Naive thymus-derived CD8-positive, alpha-beta T cell (primary cell): ENCODE data around the gene SNX20. TPM values are rescaled to one million over a fixed set of nuclear protein-coding genes. Genes with fewer than 3 reads are reported as not detected.

Source experiments
- ATAC-seq, 2 donors: fragments of 150-1000 bp; cut with Tn5 transposase in 1 of 2; sonication (Bioruptor Pico), chemical (Tn5 transposase) in 1 of 2; 1 replicate in 1 of 2; 2 replicates in 1 of 2; pipeline ENCODE4 v1.10.0; 2021; ENCODE audit warnings: mild to moderate bottlenecking in 2 of 2, moderate library complexity in 2 of 2
- POLR2A ChIA-PET: fragments of 350-600 bp; sonication (Branson Sonifier 250); formaldehyde crosslinking; loops from one replicate; lab custom pipeline; 2021; ENCODE audit warnings: antibody characterized with exemption; lab: Charles Lee
- DNase-seq, 10 donors: peaks; one replicate each; pipeline versions ENCODE4 v3.0.0 to v3.0.0-alpha.2; 2020 to 2022
- H3K27ac Mint-ChIP-seq, 10 donors: one replicate each; pipeline ENCODE4 v1.8.0; 2020 to 2022; ENCODE audit warnings: mild to moderate bottlenecking in 10 of 10, mixed read lengths in 10 of 10, moderate library complexity in 4 of 10, inconsistent platforms in 1 of 10
- H3K27me3 Mint-ChIP-seq, 5 donors: one replicate each; pipeline ENCODE4 v1.8.0; 2021 to 2022; ENCODE audit warnings: mixed read lengths in 5 of 5
- H3K36me3 Mint-ChIP-seq, 3 donors: one replicate each; pipeline ENCODE4 v1.8.0; 2020 to 2022; ENCODE audit warnings: mixed read lengths in 3 of 3, mild to moderate bottlenecking in 2 of 3, inconsistent platforms in 1 of 3
- H3K4me1 Mint-ChIP-seq, 4 donors: one replicate each; pipeline ENCODE4 v1.8.0; 2021 to 2022; ENCODE audit warnings: mixed read lengths in 4 of 4
- H3K4me3 Mint-ChIP-seq, 10 donors: one replicate each; pipeline ENCODE4 v1.8.0; 2020 to 2022; ENCODE audit warnings: mild to moderate bottlenecking in 10 of 10, mixed read lengths in 10 of 10, moderate library complexity in 6 of 10, inconsistent platforms in 1 of 10
- H3K9me3 Mint-ChIP-seq, 9 donors: one replicate each; pipeline ENCODE4 v1.8.0; 2020 to 2022; ENCODE audit warnings: mixed read lengths in 9 of 9, mild to moderate bottlenecking in 3 of 9, inconsistent platforms in 1 of 9, moderate library complexity in 1 of 9
- polyA plus RNA-seq, 3 donors: library from polyadenylated mRNA; unstranded; fragments of 300-500 nt; fragmentation: Illumina TruSeq; gene quantifications; one replicate each; pipeline ENCODE4 v1.2.3, GENCODE V29; 2021
- total RNA-seq, 8 experiments: library from RNA in 2 of 8; stranded (reverse) in 2 of 8; gene quantifications; one replicate each; pipeline ENCODE4 v1.2.3 and lab custom pipeline; 2021 to 2026

The SNX20 gene
- total and polyA plus RNA-seq, 5 experiments from 2014 or later, result 31.1 to 50.4 (median 38.3) TPM

DNA sequence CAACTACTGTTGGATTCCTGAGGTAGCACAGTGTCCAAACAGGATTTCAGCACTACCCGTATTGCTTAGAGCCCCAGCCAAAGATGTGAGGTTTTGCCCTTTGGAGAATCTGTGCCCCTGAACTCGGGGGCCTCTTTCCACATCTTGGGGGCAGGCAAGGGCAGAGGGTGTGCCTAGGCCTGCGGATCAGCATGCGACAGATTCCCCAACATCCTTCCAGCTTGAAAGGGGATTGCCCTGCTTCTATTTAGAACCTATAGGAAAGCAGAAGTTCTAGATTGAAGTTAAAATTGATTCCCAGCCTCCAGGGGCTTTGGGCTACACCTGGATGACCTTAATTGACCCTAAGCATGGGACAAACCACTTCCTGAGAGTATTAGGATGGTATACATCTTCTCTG is 31.8 kb upstream of the SNX20 start:
- POLR2A ChIA-PET, result interaction anchor here (1.2 kb wide), 1 partner anchor 9 kb away, joined by 3 read pairs; no protein-coding TSS in a partner anchor
- no peaks in the 10 kb centered on the region for H3K9me3 Mint-ChIP-seq
- H3K4me3 Mint-ChIP-seq, result no peak overlapping the region
- H3K27me3 Mint-ChIP-seq, result no peaks in the 10 kb centered on the region
- H3K36me3 Mint-ChIP-seq, result no peaks in the 10 kb centered on the region
- no peak for DNase-seq
- peaks cover 10 to 27% (median 20%) of the 10 kb centered on the region in 4 donors for H3K4me1 Mint-ChIP-seq
- ATAC-seq, result no peak
- no peak overlapping the region for H3K27ac Mint-ChIP-seq

DNA sequence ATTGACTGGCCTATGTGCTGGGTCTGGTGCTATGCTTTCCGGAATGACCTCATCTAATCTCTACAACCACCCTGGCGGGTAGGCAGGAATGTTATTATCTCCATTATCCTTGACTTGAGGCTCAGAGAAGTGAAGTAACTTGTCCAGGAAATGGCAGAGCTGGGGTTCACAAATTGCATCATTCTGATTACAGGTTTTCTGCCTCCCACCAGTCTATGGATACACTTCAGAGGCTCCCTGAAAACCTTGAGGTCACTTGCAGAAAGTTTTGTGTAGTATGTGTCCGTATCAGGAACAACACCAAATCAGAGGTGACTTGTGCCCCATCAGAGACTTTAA is 31.4 kb upstream of the SNX20 start:
- H3K9me3 Mint-ChIP-seq, result no peaks in the 10 kb centered on the region
- no peak for DNase-seq
- H3K4me1 Mint-ChIP-seq, result peaks cover 9 to 26% (median 19%) of the 10 kb centered on the region in 4 donors
- ATAC-seq, result no peak
- H3K4me3 Mint-ChIP-seq, result no peak overlapping the region
- no peaks in the 10 kb centered on the region for H3K27me3 Mint-ChIP-seq
- POLR2A ChIA-PET, result no interaction called here
- no peak overlapping the region for H3K27ac Mint-ChIP-seq
- no peaks in the 10 kb centered on the region for H3K36me3 Mint-ChIP-seq

DNA sequence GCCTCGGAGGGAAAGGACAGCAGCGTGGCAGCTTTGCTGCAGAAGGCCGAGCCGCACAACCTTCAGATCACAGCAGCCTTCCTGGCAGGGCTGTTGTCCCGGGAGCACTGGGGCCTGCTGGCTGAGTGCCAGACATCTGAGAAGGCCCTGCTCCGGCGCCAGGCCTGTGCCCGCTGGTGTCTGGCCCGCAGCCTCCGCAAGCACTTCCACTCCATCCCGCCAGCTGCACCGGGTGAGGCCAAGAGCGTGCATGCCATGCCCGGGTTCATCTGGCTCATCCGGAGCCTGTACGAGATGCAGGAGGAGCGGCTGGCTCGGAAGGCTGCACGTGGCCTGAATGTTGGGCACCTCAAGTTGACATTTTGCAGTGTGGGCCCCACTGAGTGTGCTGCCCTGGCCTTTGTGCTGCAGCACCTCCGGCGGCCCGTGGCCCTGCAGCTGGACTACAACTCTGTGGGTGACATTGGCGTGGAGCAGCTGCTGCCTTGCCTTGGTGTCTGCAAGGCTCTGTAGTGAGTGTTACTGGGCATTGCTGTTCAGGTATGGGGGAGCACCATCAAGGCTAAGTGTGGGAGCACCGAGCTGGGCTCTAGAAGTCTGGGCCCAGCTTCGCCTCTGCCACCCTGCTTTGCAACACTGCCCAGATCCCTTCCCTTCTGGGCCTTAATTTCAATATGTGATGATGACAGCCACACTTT is 30.9 kb upstream of the SNX20 start:
- Mint-ChIP-seq H3K27me3 (no peaks in the 10 kb centered on the region), H3K27ac (no peak overlapping the region), H3K36me3 (no peaks in the 10 kb centered on the region), H3K4me1 (peaks cover 6 to 26% (median 16%) of the 10 kb centered on the region in 4 donors), H3K9me3 (no peaks in the 10 kb centered on the region), H3K4me3 (no peak overlapping the region)
- POLR2A ChIA-PET, result no interaction called here
- no peak for ATAC-seq
- no peak for DNase-seq

DNA sequence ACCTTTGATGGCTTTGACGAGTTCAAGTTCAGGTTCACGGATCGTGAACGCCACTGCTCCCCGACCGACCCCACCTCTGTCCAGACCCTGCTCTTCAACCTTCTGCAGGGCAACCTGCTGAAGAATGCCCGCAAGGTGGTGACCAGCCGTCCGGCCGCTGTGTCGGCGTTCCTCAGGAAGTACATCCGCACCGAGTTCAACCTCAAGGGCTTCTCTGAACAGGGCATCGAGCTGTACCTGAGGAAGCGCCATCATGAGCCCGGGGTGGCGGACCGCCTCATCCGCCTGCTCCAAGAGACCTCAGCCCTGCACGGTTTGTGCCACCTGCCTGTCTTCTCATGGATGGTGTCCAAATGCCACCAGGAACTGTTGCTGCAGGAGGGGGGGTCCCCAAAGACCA is 29.9 kb upstream of the SNX20 start:
- DNase-seq (no peak), ATAC-seq (no peak)
- POLR2A ChIA-PET, result interaction anchor here (1.4 kb wide), 1 partner anchor 9 kb away, joined by 3 read pairs; no protein-coding TSS in a partner anchor
- Mint-ChIP-seq H3K36me3 (no peaks in the 10 kb centered on the region), H3K4me1 (peaks cover 10 to 26% (median 16%) of the 10 kb centered on the region in 4 donors), H3K9me3 (peaks cover 0 to 4% (median 0%) of the 10 kb centered on the region in 9 donors), H3K27ac (no peak overlapping the region), H3K4me3 (no peak overlapping the region), H3K27me3 (no peaks in the 10 kb centered on the region)

DNA sequence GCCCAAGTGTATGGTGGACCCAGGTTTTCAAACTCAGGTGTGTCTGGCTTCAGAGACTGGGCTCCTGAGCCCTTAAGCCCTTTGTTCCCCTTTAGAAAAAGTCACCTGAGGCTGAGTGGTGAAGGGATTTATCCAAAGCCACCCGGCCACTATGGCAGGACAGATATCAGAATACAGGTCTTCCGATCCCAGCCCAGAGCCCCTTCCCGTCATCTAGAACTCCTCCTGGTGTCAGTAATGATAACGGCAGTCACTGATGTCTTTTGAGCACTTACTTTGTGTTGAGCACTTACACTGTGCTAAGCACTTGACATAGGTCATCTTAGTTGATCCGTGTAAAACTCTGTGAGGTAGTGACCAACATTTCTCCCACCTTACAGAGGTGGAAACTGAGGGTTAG is 28.9 kb upstream of the SNX20 start:
- H3K27me3 Mint-ChIP-seq, result no peaks in the 10 kb centered on the region
- peaks cover 11 to 26% (median 17%) of the 10 kb centered on the region in 4 donors for H3K4me1 Mint-ChIP-seq
- H3K4me3 Mint-ChIP-seq, result no peak overlapping the region
- ATAC-seq (no peak), DNase-seq (no peak)
- peaks cover 0 to 12% (median 7%) of the 10 kb centered on the region in 9 donors for H3K9me3 Mint-ChIP-seq
- POLR2A ChIA-PET, result interaction anchor here (1.4 kb wide), 1 partner anchor 10 kb away, joined by 3 read pairs; no protein-coding TSS in a partner anchor
- H3K27ac Mint-ChIP-seq, result peak overlapping the region in 1 of 10 donors; percentile 29
- H3K36me3 Mint-ChIP-seq, result peaks cover 0 to 8% (median 7%) of the 10 kb centered on the region in 3 donors

DNA sequence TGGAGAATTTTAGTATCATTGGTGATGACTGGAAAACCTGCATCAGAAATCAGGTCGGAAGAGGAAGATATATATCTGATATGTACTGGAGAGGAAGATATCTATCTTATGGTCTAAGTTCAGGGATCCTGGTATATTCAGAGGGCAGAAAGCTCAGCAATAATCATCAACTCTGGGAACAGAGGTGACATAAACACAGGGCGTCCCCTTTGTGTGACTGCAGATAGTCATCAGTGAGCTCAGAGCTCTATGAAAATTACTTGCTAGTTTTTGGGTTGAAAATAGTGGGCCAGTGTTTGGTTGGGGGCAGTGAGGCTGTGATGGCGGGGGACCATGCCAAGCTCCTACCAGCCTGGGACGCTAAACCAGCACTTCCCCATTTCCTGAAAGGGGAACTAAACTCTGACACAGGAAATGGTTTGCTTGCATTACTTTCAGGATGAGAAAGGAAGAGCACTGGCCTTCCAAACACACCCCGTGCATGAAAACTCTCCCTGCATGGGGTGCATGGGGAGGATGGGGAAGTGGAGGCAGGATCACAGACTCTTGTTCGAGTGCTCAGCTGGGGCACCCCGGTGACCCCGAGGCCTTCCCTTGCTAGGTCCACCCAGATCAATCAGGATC is 28.1 kb upstream of the SNX20 start:
- H3K27me3 Mint-ChIP-seq, result no peaks in the 10 kb centered on the region
- no peak for ATAC-seq
- peak overlapping the region in 4 of 10 donors; percentile 20 to 57 (median 34) for H3K27ac Mint-ChIP-seq
- peaks cover 11 to 24% (median 17%) of the 10 kb centered on the region in 4 donors for H3K4me1 Mint-ChIP-seq
- POLR2A ChIA-PET, result interaction anchor here (1.5 kb wide), 1 partner anchor 33 kb away, joined by 3 read pairs; the partner anchor contains the start of gene CYLD
- no peak overlapping the region for H3K4me3 Mint-ChIP-seq
- peaks cover 0 to 19% (median 15%) of the 10 kb centered on the region in 9 donors for H3K9me3 Mint-ChIP-seq
- H3K36me3 Mint-ChIP-seq, result peaks cover 0 to 15% (median 14%) of the 10 kb centered on the region in 3 donors
- no peak for DNase-seq

DNA sequence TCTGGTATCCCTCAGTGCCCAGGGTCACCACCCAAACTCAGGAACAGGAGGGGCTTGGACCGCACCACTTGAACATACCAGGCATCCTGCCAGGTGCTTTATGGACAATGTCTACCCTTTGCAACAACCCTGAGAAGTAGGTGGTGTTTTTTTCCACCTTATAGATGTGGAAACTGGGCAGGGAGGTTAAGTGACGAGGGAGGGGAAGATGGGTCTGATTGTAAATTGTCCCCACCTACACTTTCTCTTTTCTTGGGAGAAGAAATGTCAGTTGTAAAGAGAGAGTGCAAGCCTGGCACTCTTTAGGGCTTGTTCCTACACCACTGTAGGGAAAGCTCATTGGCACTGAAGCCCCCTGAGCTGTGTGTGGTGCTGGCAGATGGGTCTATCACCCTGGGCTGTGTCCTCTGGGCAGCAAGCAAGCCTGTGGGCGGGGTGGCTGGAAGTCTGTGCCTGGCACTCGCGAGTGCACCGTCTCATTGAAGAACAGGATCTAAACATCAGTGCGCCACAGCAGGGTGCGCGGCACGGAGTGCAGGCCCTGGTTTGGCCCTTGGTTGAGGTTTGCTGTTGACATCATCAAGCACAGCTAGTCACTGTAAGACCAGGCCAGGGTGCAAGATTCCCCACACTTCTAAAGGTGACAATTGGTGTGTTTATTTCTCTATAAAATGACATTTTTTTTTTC is 27.4 kb upstream of the SNX20 start:
- peaks cover 11 to 24% (median 17%) of the 10 kb centered on the region in 4 donors for H3K4me1 Mint-ChIP-seq

DNA sequence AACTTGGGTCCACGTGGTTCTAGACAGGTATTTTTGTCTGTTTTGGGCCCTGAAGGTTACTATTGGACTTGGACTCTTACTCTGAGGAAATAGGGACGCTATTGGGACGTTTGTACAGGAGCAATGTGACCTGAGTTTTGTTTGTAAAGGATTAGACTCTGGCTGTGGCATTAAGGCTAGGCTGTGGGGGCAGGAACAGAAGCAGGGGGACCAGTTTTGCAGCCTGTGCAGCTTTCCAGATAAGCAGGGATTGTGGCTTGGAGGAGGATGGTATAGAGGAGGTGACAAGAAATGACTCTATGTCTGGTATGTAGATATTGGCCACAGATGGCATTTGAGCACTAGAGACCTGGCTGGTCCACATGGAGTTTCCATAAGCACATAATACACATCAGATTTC is 25.1 kb upstream of the SNX20 start:
- H3K4me3 Mint-ChIP-seq, result no peak overlapping the region
- H3K27ac Mint-ChIP-seq, result peak overlapping the region in 1 of 10 donors; percentile 40
- peaks cover 11 to 32% (median 17%) of the 10 kb centered on the region in 4 donors for H3K4me1 Mint-ChIP-seq
- peaks cover 0 to 26% (median 20%) of the 10 kb centered on the region in 9 donors for H3K9me3 Mint-ChIP-seq
- POLR2A ChIA-PET, result no interaction called here
- DNase-seq (no peak), ATAC-seq (no peak)
- H3K27me3 Mint-ChIP-seq, result no peaks in the 10 kb centered on the region
- H3K36me3 Mint-ChIP-seq, result peaks cover 0 to 22% (median 21%) of the 10 kb centered on the region in 3 donors

More for the DNA sequence above, 27.4 kb upstream of the SNX20 start:
- POLR2A ChIA-PET, result interaction anchor here (0.6 to 1.5 kb wide), 2 partner anchors 9 to 33 kb away, joined by 3 to 4 read pairs; partner anchors contain the start of gene CYLD
- peaks cover 0 to 26% (median 20%) of the 10 kb centered on the region in 9 donors for H3K9me3 Mint-ChIP-seq
- DNase-seq (no peak), ATAC-seq (no peak)
- H3K27me3 Mint-ChIP-seq, result no peaks in the 10 kb centered on the region
- H3K4me3 Mint-ChIP-seq, result no peak overlapping the region
- peaks cover 0 to 22% (median 21%) of the 10 kb centered on the region in 3 donors for H3K36me3 Mint-ChIP-seq
- H3K27ac Mint-ChIP-seq, result peak overlapping the region in 3 of 10 donors; percentile 20 to 41 (median 29)

DNA sequence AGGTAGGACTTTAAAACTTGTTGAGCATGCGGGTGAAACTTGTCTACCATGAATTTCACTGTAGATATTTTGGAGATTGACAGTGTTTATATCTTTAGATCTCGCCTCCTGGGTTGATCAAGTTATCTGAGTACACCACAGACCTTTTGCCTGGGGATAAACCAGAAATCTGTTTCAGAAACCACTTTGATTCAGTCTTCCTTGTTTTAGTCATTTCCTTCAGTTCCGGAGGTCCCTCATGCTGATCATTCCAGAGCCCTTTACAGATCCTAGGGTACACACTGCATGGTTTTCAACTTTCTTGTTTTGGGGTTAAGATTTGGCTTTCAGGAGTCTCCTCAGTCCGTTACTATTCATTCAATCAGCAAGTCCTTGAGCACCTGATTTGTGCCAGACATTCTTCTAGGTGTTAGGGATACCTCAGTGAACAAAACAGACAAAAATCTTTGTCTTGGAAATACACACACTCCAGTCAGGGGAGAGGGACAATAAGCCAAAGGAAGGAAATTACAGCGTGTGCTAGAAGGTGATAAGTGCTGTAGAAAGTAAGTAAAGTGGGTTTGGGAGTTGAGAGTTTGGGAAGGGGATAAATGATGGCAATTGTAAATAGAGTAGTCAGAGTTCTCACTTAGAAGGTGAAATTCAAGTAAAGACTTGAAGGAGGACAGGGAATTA is 24.5 kb upstream of the SNX20 start:
- POLR2A ChIA-PET, result no interaction called here
- H3K36me3 Mint-ChIP-seq, result peaks cover 0 to 22% (median 21%) of the 10 kb centered on the region in 3 donors
- H3K27me3 Mint-ChIP-seq, result no peaks in the 10 kb centered on the region
- H3K27ac Mint-ChIP-seq, result peak overlapping the region in 1 of 10 donors; percentile 1
- ATAC-seq, result no peak
- DNase-seq, result no peak
- H3K9me3 Mint-ChIP-seq, result peaks cover 0 to 26% (median 20%) of the 10 kb centered on the region in 9 donors
- H3K4me1 Mint-ChIP-seq, result peaks cover 11 to 32% (median 17%) of the 10 kb centered on the region in 4 donors
- no peak overlapping the region for H3K4me3 Mint-ChIP-seq

DNA sequence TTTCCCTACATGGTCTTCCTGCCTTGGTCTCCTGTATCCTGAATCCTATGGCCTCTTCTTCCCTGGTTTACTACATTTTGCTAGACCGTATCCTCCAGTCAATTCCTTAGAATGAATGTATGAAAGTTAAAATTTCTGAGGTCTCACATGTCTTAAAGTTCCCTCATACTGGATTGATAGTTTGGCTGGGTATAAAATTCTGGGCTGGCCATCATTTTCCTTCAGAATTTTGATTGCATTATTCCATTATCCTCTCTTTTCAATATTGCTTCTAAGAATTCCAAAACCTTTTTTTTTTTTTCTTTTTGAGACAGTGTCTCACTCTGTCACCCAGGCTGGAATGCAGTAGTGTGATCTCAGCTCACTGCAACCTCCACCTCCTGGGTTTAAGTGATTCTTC is 23.1 kb upstream of the SNX20 start:
- no peak overlapping the region for H3K27ac Mint-ChIP-seq
- peaks cover 10 to 32% (median 16%) of the 10 kb centered on the region in 4 donors for H3K4me1 Mint-ChIP-seq
- no peak overlapping the region for H3K4me3 Mint-ChIP-seq
- H3K9me3 Mint-ChIP-seq, result peaks cover 0 to 26% (median 20%) of the 10 kb centered on the region in 9 donors
- ATAC-seq (no peak), DNase-seq (no peak)
- H3K36me3 Mint-ChIP-seq, result peaks cover 0 to 22% (median 21%) of the 10 kb centered on the region in 3 donors
- POLR2A ChIA-PET, result interaction anchor here (1.2 kb wide), 1 partner anchor 28 kb away, joined by 3 read pairs; no protein-coding TSS in a partner anchor
- no peaks in the 10 kb centered on the region for H3K27me3 Mint-ChIP-seq

DNA sequence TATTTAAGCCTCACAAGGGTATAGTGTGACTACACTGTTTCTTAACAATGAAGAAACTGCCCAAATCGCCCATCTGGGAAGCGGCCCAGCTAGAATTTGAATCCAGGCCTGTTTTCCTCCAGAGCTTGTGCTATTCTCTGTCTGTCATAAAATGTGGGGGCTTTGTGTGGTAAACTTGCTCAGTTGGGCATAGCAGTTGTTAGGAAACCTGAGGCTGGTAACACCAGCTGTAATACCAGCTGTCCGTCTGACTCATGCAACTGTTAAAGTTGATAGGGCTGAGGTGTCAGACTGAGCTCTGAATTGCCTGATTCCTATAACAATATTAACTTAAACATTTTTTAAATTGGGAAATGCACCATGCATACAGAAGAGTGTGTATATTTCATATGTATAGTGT is 21.6 kb upstream of the SNX20 start:
- peaks cover 0 to 22% (median 21%) of the 10 kb centered on the region in 3 donors for H3K36me3 Mint-ChIP-seq
- H3K27ac Mint-ChIP-seq, result no peak overlapping the region
- no peaks in the 10 kb centered on the region for H3K27me3 Mint-ChIP-seq
- DNase-seq (no peak), ATAC-seq (no peak)
- no peak overlapping the region for H3K4me3 Mint-ChIP-seq
- peaks cover 14 to 40% (median 14%) of the 10 kb centered on the region in 4 donors for H3K4me1 Mint-ChIP-seq
- peaks cover 0 to 26% (median 20%) of the 10 kb centered on the region in 9 donors for H3K9me3 Mint-ChIP-seq
- POLR2A ChIA-PET, result interaction anchor here (1.0 kb wide), 1 partner anchor 39 kb away, joined by 3 read pairs; the partner anchor contains the start of gene CYLD
